Umbilical cord (tissue), 2 donors: ENCODE data around the gene MYRF. TPM values are rescaled to one million over a fixed set of nuclear protein-coding genes. Genes with fewer than 3 reads are reported as not detected.

Source experiments
- DNase-seq: peaks from one replicate; pipeline ENCODE4 v3.0.0-alpha.2; 2015; ENCODE audit warnings: low spot score
- total RNA-seq: library from RNA; depleted of rRNA; stranded (reverse); fragments of >200 nt; gene quantifications from one replicate; pipeline ENCODE4 v1.2.3, GENCODE V29; 2014; ENCODE audit warnings: low replicate concordance; ENCODE audit not compliant: insufficient read depth

MYRF gene
- total RNA-seq, 1 donor from 2014 or later: 14.2 TPM

GRCh38 chr11:61757213-61757862, 4.9 kb downstream of the MYRF start:
- DNase-seq: no peak

DNA sequence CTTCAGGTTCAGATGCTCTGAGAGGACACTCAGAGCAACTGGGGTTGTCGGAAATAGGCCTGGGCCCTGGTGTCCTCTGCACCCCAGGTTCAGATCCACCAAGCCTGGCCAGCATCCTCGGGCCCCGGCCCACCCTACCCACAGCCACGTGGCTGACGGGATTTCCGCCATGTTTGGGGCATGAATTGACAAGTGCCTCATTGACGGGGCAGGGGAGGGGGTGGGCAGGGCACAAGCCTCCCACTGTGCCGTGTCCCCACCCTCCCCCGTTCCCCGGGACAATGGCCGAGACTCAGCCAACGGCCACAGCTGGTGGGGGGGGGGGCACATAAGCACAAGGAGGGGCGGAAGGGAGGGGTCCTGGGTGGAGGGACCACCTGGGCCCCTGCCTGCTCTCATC, 8.5 kb downstream of the MYRF start:
- DNase-seq: no peak

DNA sequence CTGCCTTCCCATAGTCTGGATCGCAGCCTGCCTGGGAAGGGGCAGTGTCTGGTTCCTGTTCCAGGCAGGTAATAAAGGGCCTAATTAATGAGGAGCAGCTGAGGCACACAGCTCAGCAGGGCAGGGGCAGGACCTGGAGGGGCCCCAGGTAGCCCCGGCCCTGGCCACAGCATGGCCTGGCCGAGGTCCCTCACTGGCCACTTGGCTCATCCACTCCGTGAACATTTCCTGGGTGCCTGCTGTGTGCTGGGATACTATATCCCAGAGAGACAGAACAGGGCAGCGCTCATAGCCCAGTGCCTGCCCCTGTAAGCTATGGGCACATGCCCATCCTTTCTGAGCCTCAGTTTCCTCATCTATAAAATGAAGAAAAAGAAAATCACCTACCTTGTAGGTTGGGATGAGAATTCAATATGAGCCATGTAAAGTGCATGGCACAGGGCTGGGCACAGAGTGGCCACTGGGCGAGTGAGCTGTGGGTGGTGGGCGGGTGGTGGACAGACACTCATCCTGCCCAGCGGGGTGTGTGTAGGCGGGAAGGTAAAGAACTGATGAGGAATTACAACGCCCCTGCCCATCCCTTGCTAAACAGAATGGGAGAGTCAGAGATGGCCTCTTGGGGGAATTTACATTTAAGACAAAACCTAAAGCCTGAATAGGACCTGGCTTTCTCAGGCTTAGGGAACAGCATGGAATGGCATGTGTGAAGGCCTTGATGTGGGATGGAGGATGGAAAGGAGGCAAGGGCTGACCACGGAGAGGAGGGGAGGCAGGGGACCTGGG, 9.2 kb downstream of the MYRF start:
- peak; percentile 55 for DNase-seq

GRCh38 chr11:61762223-61762615, 9.8 kb downstream of the MYRF start:
- DNase-seq: no peak

GRCh38 chr11:61762798-61763197, 10.4 kb downstream of the MYRF start:
- DNase-seq: peak; percentile 79

GRCh38 chr11:61763930-61764605, 11.6 kb downstream of the MYRF start:
- DNase-seq: no peak

DNA sequence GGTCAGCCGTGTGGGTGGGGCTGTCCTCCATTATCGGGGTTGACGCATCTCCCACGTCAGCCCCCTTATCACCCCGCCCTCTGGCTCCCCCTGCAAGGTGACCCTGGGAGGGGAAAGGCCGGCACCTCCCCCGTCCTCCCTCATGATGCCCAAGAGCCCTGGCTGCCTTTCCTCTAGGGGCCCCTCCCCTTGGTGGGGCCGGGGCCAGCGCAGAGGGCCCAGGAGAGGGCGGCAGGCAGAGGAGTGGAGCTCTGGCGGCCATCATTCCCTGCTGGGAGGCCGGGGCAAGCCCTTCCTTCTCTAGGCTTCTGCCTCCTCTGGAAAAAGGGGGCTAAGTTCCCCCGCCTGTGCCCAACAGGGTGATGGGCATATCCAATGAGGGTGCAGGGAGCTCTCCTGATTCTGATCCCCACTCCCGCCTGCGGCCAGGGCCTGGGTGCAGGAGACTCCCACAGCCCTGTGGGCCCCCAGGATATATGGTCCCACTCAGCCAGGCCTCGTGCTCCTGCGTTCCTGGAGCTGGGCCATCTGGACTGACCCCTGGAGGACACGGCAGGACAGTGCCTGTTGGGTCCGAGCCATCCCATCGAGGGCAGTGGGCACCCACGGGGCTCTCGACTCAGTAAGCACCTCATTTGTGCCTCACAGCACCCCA, 12.3 kb downstream of the MYRF start:
- DNase-seq: peak; percentile 78

DNA sequence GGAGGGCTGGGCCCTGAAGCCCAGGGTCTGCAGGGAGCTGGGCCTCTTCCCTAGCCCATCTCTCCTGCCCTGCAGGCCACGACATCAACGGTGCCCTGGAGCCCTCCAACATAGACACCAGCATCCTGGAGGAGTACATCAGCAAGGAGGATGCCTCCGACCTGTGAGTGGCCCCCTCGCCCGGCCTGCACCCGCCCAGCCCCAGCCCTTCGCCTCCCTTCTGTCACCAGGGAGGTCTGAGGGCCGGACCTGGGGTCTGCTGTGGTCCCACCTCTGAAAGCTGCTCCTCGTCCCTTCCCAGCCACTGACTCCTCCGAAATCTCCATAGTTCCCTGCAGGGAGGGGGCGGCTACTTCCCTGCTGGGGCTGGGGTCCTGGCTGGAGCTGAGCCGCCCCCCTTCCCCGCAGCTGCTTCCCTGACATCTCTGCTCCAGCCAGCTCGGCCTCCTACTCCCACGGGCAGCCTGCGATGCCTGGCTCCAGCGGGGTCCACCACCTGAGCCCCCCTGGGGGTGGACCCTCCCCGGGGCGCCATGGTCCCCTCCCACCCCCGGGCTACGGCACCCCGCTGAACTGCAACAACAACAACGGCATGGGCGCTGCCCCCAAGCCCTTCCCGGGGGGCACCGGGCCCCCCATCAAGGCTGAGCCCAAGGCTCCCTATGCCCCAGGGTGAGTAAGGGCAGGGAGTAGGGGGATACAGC, 13.3 kb downstream of the MYRF start:
- DNase-seq: no peak

DNA sequence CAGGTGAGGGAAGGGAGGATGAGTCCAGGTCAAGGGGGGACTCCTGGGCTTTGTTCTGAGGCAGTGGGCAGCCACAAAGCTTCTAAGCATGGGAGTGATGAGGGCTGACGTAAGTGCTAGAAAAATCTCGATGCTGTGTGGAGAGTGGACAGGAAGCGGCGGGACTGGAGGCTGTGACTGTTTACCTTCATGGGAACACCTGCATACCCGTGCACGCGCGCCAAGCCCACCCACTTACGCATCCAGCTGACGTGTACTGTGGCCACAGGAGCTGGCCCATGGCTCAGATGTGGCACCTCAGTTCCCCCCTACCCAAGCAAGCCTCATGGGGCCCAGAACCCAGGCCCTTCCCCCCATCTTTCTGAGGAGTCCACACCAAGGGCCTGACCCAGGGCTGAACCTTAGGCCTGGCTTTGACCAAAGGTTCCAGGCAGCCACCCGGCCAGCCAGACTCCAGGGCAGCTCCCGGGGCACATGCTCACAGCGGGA, 14.0 kb downstream of the MYRF start:
- no peak for DNase-seq

GRCh38 chr11:61768376-61769076, 16.1 kb downstream of the MYRF start:
- no peak for DNase-seq

DNA sequence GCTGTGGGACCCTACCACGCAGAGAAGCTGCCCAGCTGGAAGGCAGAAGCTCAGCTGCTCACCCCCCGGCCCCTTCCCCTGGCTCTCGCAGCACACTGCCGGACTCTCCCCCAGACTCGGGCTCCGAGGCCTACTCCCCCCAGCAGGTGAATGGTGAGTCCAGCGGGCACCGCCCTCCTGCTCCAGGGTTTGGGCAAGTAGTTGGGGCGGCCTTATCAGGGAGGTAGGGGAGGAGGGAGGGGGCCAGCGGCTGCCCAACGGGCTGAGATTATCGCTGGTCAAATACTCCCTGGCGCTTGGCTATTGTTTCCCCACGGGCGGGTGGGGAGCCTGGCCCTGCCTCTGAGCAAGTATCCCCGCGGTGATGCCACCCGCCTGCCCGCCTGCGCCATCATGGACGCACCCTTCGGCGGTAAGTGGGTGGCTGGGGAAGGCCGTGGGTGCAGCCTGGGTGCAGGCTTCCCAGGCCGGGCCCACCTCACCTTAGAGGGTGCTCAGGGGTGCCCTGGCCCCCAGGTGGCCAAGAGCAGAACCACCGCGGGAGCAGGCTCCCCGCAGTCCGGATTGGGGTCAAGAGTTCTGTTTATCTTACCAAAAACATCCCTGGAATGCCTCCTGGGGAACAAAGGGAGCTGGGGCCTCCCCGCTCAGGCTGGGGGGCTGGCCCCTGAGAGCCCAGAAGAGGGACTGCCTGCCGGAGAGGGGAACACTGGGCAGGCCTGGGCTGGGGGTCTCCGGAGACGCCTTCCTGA, 16.9 kb downstream of the MYRF start:
- DNase-seq: peak; percentile 55

- no peak for DNase-seq
Measured at GRCh38 chr11:61769946-61770683, 17.7 kb downstream of the MYRF start.

DNA sequence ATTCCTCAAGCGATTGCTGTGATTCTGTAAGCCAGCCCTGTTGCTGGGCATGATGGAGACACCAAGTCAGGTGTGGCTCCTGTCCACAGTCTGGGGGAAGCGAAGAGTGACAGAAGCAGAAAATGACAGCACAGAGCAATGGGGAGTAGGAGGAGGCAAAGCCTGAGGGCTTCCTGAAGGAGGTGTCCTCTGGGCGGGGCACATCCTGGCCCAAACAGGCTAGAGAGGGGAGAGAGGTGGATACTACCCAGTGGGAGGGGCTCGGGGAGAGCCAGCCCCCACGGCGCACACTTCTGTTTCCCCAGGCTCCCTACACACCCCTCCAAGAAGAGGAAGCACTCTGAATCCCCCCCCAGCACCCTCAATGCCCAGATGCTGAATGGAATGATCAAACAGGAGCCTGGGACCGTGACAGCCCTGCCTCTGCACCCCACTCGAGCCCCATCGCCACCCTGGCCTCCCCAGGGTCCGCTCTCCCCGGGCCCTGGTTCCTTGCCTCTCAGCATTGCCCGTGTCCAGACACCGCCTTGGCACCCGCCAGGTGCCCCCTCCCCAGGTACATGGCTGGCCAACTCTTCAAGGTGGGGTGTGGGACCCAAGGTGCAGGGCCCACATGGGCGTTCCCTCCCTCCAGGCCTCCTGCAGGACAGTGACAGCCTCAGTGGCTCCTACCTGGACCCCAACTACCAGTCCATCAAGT, 18.9 kb downstream of the MYRF start:
- no peak for DNase-seq

DNA sequence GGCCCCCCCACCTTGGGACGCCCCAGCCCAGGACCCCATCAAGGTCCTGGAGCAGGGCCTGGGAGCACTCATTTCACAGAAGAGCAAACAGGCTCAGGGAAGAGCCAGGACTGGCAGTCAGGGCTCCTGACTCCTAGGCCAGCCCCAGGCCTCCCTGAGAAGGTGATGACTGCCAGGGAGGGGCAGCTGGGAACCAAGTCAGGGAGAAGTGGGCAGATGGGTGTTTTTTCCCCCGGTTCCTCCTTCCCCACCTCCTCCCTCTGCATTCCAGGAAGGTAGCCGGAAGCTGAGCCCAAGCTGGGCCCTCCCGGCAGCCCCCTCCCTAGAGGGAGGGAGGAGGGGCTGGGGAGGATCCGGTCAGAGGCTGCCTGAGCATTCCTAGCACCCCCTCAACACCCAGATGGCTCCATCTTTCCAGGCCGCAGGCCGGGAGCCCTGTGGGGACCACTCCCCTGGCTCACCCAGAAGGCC, 19.6 kb downstream of the MYRF start:
- no peak for DNase-seq

DNA sequence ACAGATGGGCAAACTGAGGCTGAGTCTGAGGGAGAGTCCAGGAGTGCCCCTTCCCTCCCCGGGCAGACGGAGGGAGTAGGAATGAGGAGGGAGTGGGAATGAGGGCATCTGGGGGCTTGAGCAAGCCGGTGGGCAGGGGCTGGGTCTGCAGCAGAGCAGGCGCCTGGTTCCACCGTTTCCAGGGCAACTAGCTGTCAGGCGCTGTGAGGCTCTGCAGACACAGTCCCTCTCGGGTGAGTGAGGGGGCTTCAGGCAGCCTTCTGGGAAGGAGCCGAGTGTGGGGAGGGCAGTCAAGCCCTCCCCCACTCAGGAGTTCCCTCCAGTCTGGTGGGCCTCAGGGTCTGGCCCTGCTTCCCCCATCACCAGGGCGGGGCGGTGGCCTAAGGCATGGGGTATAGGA, 20.9 kb downstream of the MYRF start:
- DNase-seq: peak; percentile 85

DNA sequence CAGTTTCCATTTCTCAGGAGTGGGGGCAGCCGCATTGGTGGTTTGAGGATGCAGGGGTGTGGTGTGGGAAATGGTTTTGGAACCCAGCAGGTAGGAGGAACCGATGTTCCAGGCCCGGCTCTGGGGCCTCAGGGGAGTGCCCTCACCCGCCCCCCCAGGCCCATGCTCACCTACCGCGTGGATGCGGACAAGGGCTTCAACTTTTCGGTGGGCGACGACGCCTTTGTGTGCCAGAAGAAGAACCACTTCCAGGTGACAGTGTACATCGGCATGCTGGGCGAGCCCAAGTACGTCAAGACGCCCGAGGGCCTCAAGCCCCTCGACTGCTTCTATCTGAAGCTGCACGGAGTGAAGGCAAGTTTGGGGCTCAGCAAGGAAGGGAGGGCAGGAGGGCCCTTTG, 21.4 kb downstream of the MYRF start:
- DNase-seq: no peak

GRCh38 chr11:61774411-61774810, 22.0 kb downstream of the MYRF start:
- DNase-seq: peak; percentile 84

DNA sequence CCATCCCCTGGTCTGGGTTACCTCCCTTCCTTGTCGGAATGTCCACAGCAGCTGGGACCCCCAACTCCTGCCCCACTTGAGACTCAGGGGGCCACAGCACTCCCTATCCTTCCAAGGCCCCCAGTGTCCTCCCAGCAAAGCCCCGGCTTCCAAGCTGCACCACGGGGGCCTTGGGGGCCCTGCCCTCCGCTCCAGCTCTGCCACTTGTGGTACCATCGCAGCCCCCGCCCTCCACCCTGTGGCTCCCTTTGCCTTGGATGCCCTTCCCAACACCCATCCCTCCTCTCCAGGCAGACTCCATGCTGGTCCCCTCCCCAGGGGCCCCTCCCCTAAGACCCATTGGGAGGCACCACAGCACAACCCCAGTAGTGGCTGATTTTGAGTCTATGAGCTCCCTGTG, 22.7 kb downstream of the MYRF start:
- no peak for DNase-seq
